Adrenal gland (tissue), 12 donors: ENCODE results near the gene MROH2A. TPM values are rescaled to one million over a fixed set of nuclear protein-coding genes. Genes with fewer than 3 reads are reported as not detected.

Experiments used
- DNase-seq, 7 donors: peaks; one replicate each; pipeline ENCODE4 v3.0.0-alpha.2; 2019 to 2020
- H3K27ac ChIP-seq, 5 donors: fragments of 200-600 bp; sonication (generic) in 4 of 5; 1 replicate in 3 of 5; 2 replicates in 2 of 5; pipeline versions ENCODE4 v1.5.1 to v1.8.0; 2016 to 2020; ENCODE audit warnings: mild to moderate bottlenecking in 1 of 5
- H3K27me3 ChIP-seq: fragments of 200-600 bp; 2 replicates; pipeline ENCODE4 v1.8.0; 2021
- H3K36me3 ChIP-seq, 2 donors: fragments of 200-600 bp; replicated peaks in 1 of 2; 1 replicate in 1 of 2; 2 replicates in 1 of 2; pipeline versions ENCODE4 v1.5.1 to v1.8.0; 2018 to 2022
- H3K4me1 ChIP-seq, 2 donors: fragments of 200-600 bp; replicated peaks in 1 of 2; 1 replicate in 1 of 2; 2 replicates in 1 of 2; pipeline versions ENCODE4 v1.5.1 to v1.8.0; 2018 to 2021
- H3K4me3 ChIP-seq, 4 donors: fragments of 200-600 bp; sonication (generic) in 3 of 4; one replicate each; pipeline ENCODE4 v1.5.1; 2016 to 2018
- H3K9me3 ChIP-seq, 3 donors: fragments of 200-600 bp; sonication (generic) in 1 of 3; replicated peaks in 1 of 3; 1 replicate in 2 of 3; 2 replicates in 1 of 3; pipeline versions ENCODE4 v1.5.1 to v1.8.0; 2016 to 2021
- POLR2A ChIP-seq, 2 donors: fragments of 450-650 bp; IDR thresholded peaks; one replicate each; pipeline ENCODE4 v1.6.1; 2017; ENCODE audit warnings: antibody characterized with exemption in 2 of 2, mild to moderate bottlenecking in 2 of 2, moderate library complexity in 1 of 2
- WGBS, 4 donors: extraction: QIAGEN DNeasy Blood & Tissue Kit in 2 of 4; methylation state at CpG; one replicate each; pipeline versions ENCODE4 v1.1.5 to v1.1.7; 2013 to 2017; 5-methylcytosine and 5-hydroxymethylcytosine counted together
- intact Hi-C, 2 donors: fragments of 100-400 bp; cut with DNase I; formaldehyde crosslinking; loops; one replicate each; pipeline versions ENCODE4 v1.14.1 to v1.15.0; 2022 to 2023
- polyA plus RNA-seq, 3 donors: library from polyadenylated mRNA; stranded (reverse); fragments of 200-250 nt in 2 of 3; fragments of 350-450 nt in 1 of 3; fragmentation: Illumina TruSeq in 1 of 3; extraction: RNeasy Lipid Tissue Mini Kit (QIAGEN cat#74804) in 1 of 3; gene quantifications; one replicate each; pipeline ENCODE4 v1.2.3, GENCODE V29; 2013 to 2014
- total RNA-seq, 9 donors: library from RNA; depleted of rRNA in 4 of 9; stranded (reverse); fragments of >200 nt in 4 of 9; fragments of 120-200 nt in 1 of 9; fragmentation: NEBNext Ultra II Directional in 1 of 9; extraction: Animal tissue kit (Norgen Biotek cat#: 25700) in 1 of 9; gene quantifications; one replicate each; pipeline versions ENCODE4 v1.1.0 to v1.2.4, GENCODE V29; 2013 to 2023
- TF ChIP-seq, protein P1 (sequence below), 6 experiments: fragments of 450-650 bp in 4 of 6; fragments of 200-600 bp in 2 of 6; sonication (generic) in 1 of 6; IDR thresholded peaks; 1 replicate in 5 of 6; 2 replicates in 1 of 6; pipeline versions ENCODE4 v1.5.1 to v1.8.0; 2016 to 2021; ENCODE audit warnings: antibody characterized with exemption in 6 of 6, mild to moderate bottlenecking in 2 of 6, moderate library complexity in 1 of 6
- donor health status: healthy with polysubstance abuse.
- donor health status: Bipolar disorder and iron deficiency.
- donor health status: DM: yes; HTN: yes; CAD: no.
- donor health status: DM: no; HTN: no; CAD: no.
- donor health status: DM: no; HTN: no; CAD: no.
- donor health status: DM: yes; HTN: yes; CAD: no.

The MROH2A gene
- total and polyA plus RNA-seq, 12 donors: 0.13 TPM; not detected in 11

DNA sequence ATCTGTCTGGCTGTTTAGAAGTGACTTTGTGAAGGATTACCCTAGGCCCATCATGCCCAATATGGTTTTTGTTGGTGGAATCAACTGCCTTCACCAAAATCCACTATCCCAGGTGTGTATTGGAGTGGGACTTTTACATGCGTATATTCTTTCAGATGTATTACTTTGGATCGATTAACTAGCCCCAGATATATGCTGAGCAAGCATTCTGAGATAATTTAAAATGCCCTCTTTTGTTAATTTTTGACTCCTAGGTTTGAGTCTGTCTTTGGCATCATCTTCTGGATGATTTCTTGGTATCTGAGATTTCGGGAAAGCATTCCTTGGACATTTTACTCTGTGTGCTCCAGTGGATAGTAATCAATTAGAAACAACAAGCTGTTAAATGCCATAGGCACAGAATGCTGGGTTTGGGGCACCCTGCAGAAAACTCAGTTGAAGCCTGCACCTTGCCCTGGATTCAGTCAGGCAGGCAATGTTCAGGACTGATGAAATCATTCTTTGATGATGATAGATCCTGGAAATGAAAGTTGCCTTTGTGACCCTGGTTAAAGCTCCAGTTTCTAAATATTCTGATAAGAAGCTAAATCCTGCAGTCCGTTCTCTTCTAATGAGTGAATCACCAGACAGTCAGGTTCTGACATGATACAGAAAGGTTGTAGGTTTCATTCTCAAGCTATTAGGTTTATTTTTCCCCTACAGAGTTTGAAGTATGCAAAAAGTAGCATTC is 16.9 kb upstream of the MROH2A start:
- H3K4me1 ChIP-seq: no peaks in the 10 kb centered on the region
- no peaks in the 10 kb centered on the region for H3K9me3 ChIP-seq
- TF ChIP-seq, protein P1, sequence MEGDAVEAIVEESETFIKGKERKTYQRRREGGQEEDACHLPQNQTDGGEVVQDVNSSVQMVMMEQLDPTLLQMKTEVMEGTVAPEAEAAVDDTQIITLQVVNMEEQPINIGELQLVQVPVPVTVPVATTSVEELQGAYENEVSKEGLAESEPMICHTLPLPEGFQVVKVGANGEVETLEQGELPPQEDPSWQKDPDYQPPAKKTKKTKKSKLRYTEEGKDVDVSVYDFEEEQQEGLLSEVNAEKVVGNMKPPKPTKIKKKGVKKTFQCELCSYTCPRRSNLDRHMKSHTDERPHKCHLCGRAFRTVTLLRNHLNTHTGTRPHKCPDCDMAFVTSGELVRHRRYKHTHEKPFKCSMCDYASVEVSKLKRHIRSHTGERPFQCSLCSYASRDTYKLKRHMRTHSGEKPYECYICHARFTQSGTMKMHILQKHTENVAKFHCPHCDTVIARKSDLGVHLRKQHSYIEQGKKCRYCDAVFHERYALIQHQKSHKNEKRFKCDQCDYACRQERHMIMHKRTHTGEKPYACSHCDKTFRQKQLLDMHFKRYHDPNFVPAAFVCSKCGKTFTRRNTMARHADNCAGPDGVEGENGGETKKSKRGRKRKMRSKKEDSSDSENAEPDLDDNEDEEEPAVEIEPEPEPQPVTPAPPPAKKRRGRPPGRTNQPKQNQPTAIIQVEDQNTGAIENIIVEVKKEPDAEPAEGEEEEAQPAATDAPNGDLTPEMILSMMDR (IDR thresholded peaks at IDR 0.05): no peak
- TF ChIP-seq POLR2A (IDR thresholded peaks at IDR 0.05): no peak
- intact Hi-C loops: no loop called here
- peaks cover 7% of the 10 kb centered on the region for H3K27me3 ChIP-seq
- DNase-seq: no peak
- H3K27ac ChIP-seq: no peak overlapping the region
- no peak overlapping the region for H3K4me3 ChIP-seq
- H3K36me3 ChIP-seq: no peaks in the 10 kb centered on the region
- 58 to 75% (median 70%) methylated on average over 4 of the region's 4 CpGs for WGBS, 4 donors

DNA sequence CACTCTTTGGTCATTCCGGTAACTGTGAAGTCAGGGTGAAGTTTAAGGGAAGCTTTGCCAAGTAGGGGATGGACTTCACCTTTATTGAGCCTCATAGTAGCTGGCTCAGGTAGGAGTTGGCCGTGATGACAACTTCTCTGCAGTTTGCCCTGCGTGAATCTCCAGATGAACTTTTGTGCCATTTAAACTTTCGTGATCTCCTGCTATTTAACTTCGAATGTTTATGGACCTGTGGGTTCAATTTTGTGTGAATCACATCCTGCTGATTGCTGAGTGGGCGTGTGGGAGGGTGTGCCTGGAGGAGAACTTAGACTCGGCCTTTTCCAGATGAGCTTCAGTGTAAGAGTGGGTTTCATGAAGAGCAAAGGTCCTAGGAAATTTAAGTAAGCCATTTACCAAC is 13.9 kb upstream of the MROH2A start:
- Histone ChIP-seq H3K27me3 (peaks cover 7% of the 10 kb centered on the region), H3K27ac (no peak overlapping the region), H3K36me3 (no peaks in the 10 kb centered on the region), H3K4me3 (no peak overlapping the region), H3K9me3 (no peaks in the 10 kb centered on the region), H3K4me1 (no peaks in the 10 kb centered on the region)
- 68 to 89% (median 71%) methylated on average over 7 of the region's 7 CpGs for WGBS, 4 donors
- intact Hi-C loops: no loop called here
- no peak for DNase-seq
- TF ChIP-seq, protein P1 (IDR thresholded peaks at IDR 0.05): no peak
- TF ChIP-seq POLR2A (IDR thresholded peaks at IDR 0.05): no peak

DNA sequence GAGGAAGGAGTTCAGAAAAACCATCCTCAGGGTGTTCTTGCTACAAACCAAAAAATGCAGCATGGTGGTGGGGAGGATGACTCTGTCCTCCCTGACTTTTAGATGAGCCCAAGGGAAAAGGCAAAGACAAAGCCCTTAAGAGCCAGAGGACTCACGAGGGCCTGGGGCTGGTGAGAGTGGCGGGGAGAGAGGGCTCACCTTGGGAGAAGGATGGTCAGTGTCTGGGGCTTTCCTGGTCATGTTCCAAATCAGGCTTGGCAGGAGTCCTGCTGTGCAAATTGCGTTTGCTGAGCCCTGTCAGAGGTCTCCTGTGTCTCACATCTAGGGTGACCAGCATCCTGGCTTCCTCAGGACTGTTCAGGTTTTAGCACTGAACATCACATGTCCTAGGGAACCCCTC is 13.4 kb upstream of the MROH2A start:
- no peak overlapping the region for H3K27ac ChIP-seq
- no peaks in the 10 kb centered on the region for H3K9me3 ChIP-seq
- no peak for TF ChIP-seq POLR2A (IDR thresholded peaks at IDR 0.05)
- TF ChIP-seq, protein P1 (IDR thresholded peaks at IDR 0.05): no peak
- no peaks in the 10 kb centered on the region for H3K4me1 ChIP-seq
- WGBS, 4 donors: 38 to 59% (median 53%) methylated on average over 3 of the region's 3 CpGs
- peaks cover 7% of the 10 kb centered on the region for H3K27me3 ChIP-seq
- H3K4me3 ChIP-seq: no peak overlapping the region
- DNase-seq: no peak
- intact Hi-C loops: no loop called here
- no peaks in the 10 kb centered on the region for H3K36me3 ChIP-seq

DNA sequence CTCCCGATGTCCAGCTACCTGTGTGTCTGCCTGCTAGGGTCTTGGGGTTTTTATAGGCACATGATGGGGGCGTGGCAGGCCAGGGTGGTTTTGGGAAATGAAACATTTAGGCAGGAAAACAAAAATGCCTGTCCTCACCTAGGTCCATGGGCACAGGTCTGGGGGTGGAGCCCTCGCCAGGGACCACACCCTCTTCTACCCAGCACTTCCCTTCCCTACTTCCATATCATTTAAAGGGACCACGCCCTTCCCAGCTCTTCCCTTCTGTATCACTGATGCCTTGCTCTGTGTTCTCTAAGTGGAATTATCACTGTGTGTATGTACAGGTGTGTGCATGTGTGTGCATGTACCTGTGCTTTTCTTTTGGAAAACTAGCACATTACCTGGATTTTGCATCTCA is 11.7 kb upstream of the MROH2A start:
- DNase-seq: no peak
- no peaks in the 10 kb centered on the region for H3K4me1 ChIP-seq
- H3K27ac ChIP-seq: no peak overlapping the region
- no peak overlapping the region for H3K4me3 ChIP-seq
- intact Hi-C loops: no loop called here
- peaks cover 7% of the 10 kb centered on the region for H3K27me3 ChIP-seq
- TF ChIP-seq, protein P1 (IDR thresholded peaks at IDR 0.05): no peak
- no peak for TF ChIP-seq POLR2A (IDR thresholded peaks at IDR 0.05)
- 68 to 75% (median 72%) methylated on average over 4 of the region's 4 CpGs for WGBS, 4 donors
- no peaks in the 10 kb centered on the region for H3K9me3 ChIP-seq
- H3K36me3 ChIP-seq: no peaks in the 10 kb centered on the region
